GM12878 (cell line): ENCODE measurements around the gene MRPL1. TPM values are rescaled to one million over a fixed set of nuclear protein-coding genes. Genes with fewer than 3 reads are reported as not detected.

Experiments used
- ATAC-seq: fragments of 200-7000 bp; cut with Tn5 transposase; 3 replicates; pipeline ENCODE4 v1.9.1; 2020; ENCODE audit warnings: mild to moderate bottlenecking, moderate library complexity
- BruUV-seq: library from RNA; stranded (reverse); fragments of 400-500 nt; replicated peaks from 2 replicates; lab custom pipeline; 2021; lab: Mats Ljungman, UMichigan
- CTCF ChIA-PET: fragments of 300-600 bp; sonication (Branson Sonifier 250); formaldehyde crosslinking; extraction: SDS; loops from one replicate; lab custom pipeline; 2021; ENCODE audit warnings: inconsistent platforms; lab: Yijun Ruan, JAX
- POLR2A ChIA-PET: fragments of 350-600 bp; formaldehyde crosslinking; extraction: SDS; loops from one replicate; lab custom pipeline; 2021; ENCODE audit warnings: inconsistent platforms; lab: Charles Lee
- RAD21 ChIA-PET: fragments of 300-600 bp; sonication (Branson Sonifier 250); formaldehyde crosslinking; loops from one replicate; lab custom pipeline; 2023; ENCODE audit warnings: antibody characterized with exemption; ENCODE audit not compliant: unreplicated experiment; lab: Charles Lee
- SMC1A ChIA-PET: fragments of 300-600 bp; sonication (Branson Sonifier 250); formaldehyde crosslinking; loops from one replicate; lab custom pipeline; 2023; ENCODE audit not compliant: unreplicated experiment, uncharacterized antibody; lab: Charles Lee
- DNase-seq: peaks from one replicate; pipeline ENCODE4 v3.0.0-alpha.2; 2011; ENCODE audit warnings: low read depth, low spot score
- FAIRE-seq: peaks from 3 replicates; lab custom pipeline; 2011; peaks lifted over from hg19 to GRCh38; lab: Jason Lieb, UNC
- H2AFZ ChIP-seq: 2 replicates; pipeline ENCODE4 v1.6.0; 2011; ENCODE audit warnings: low read depth, low read length, control low read depth; ENCODE audit not compliant: control insufficient read depth
- H3K27ac ChIP-seq: 2 replicates; pipeline ENCODE4 v1.5.1; 2011; ENCODE audit warnings: control low read depth; ENCODE audit not compliant: control insufficient read depth, insufficient read depth
- H3K27me3 ChIP-seq, 2 experiments: replicated peaks in 1 of 2; 2 replicates each; pipeline versions ENCODE4 v1.6.0 to v1.6.1; 2011; ENCODE audit warnings: low read length in 1 of 2; ENCODE audit not compliant: control insufficient read depth in 2 of 2, insufficient read depth in 2 of 2
- H3K36me3 ChIP-seq, 2 experiments: 2 replicates each; pipeline ENCODE4 v1.5.1; 2011; ENCODE audit warnings: low read length in 1 of 2; ENCODE audit not compliant: control insufficient read depth in 2 of 2, insufficient read depth in 2 of 2
- H3K4me1 ChIP-seq: 2 replicates; pipeline ENCODE4 v1.6.1; 2011; ENCODE audit warnings: mild to moderate bottlenecking, low read length, moderate library complexity, mixed read lengths; ENCODE audit not compliant: control insufficient read depth, insufficient read depth
- H3K4me2 ChIP-seq: 2 replicates; pipeline ENCODE4 v1.6.0; 2011; ENCODE audit warnings: control low read depth; ENCODE audit not compliant: control insufficient read depth, insufficient read depth
- H3K4me3 ChIP-seq: fragments of 200-600 bp; sonication (generic); 2 replicates; pipeline ENCODE4 v1.5.1; 2016
- H3K79me2 ChIP-seq: 2 replicates; pipeline ENCODE4 v1.6.0; 2011; ENCODE audit warnings: low read length; ENCODE audit not compliant: control insufficient read depth, insufficient read depth
- H3K9ac ChIP-seq: 2 replicates; pipeline ENCODE4 v1.8.0; 2011; ENCODE audit warnings: low read length, control low read depth, mixed read lengths; ENCODE audit not compliant: control insufficient read depth, insufficient read depth
- H3K9me3 ChIP-seq: replicated peaks from 3 replicates; pipeline ENCODE4 v1.5.1; 2011; ENCODE audit warnings: mild to moderate bottlenecking, low read length; ENCODE audit not compliant: control insufficient read depth, insufficient read depth
- H4K20me1 ChIP-seq: 2 replicates; pipeline ENCODE4 v1.6.0; 2011; ENCODE audit not compliant: control insufficient read depth, insufficient read depth
- CBX5 ChIP-seq: sonication (generic); IDR thresholded peaks from 2 replicates; pipeline ENCODE4 v1.6.1; 2016; ENCODE audit warnings: low read depth, moderate library complexity, mild to moderate bottlenecking, inconsistent platforms
- IKZF2 ChIP-seq, 2 experiments: fragments of 450-650 bp; IDR thresholded peaks; 2 replicates each; pipeline ENCODE4 v1.6.1; 2017; ENCODE audit warnings: mild to moderate bottlenecking in 2 of 2, moderate library complexity in 2 of 2
- RAD21 ChIP-seq: IDR thresholded peaks from 2 replicates; pipeline ENCODE4 v1.6.1; 2011; ENCODE audit warnings: mild to moderate bottlenecking, low read depth, low read length, moderate library complexity; ENCODE audit not compliant: insufficient read depth
- SPI1 ChIP-seq: IDR thresholded peaks from 2 replicates; pipeline ENCODE4 v1.6.1; 2011; ENCODE audit warnings: low read depth, mild to moderate bottlenecking, low read length, moderate library complexity, borderline replicate concordance; ENCODE audit not compliant: insufficient read depth
- TCF7 ChIP-seq: IDR thresholded peaks from 2 replicates; pipeline ENCODE4 v1.6.1; 2014; ENCODE audit warnings: antibody characterized with exemption, borderline replicate concordance
- WGBS: methylation state at CpG from one replicate; pipeline ENCODE4 v1.1.6; 2016; ENCODE audit warnings: low lambda C conversion rate; ENCODE audit not compliant: insufficient replicate concordance, insufficient coverage; ENCODE audit errors: missing lambda C conversion rate; 5-methylcytosine and 5-hydroxymethylcytosine counted together
- in situ Hi-C: fragments of 300-500 bp; cut with MboI; formaldehyde crosslinking; loops from 9 replicates; pipeline ENCODE4 v1.14.3; 2018; ENCODE audit warnings: mixed read lengths
- intact Hi-C: fragments of 100-400 bp; cut with micrococcal nuclease; formaldehyde crosslinking; loops from one replicate; pipeline ENCODE4 v1.14.2; 2022; ENCODE audit not compliant: unreplicated experiment
- polyA plus RNA-seq, 11 experiments: library from polyadenylated mRNA; depleted of rRNA in 4 of 11; unstranded in 6 of 11; stranded (reverse) in 5 of 11; fragments of >200 nt; fragmentation: Nextera tagmentation in 4 of 11; fragmentation: Illumina TruSeq in 1 of 11; extraction: Ambion mirVana in 4 of 11; extraction: Trizol in 1 of 11; gene quantifications; 1 replicate in 1 of 11; 2 replicates in 10 of 11; pipeline versions ENCODE4 v1.2.1 to v1.2.3, GENCODE V29; 2011 to 2016; ENCODE audit warnings: inconsistent platforms in 2 of 11, missing spikeins in 2 of 11, low read depth in 1 of 11
- total RNA-seq, 4 experiments: library from RNA; depleted of rRNA in 3 of 4; stranded (reverse); fragments of >200 nt in 3 of 4; fragmentation: Illumina TruSeq in 1 of 4; extraction: Trizol in 1 of 4; gene quantifications; 2 replicates each; pipeline versions ENCODE4 v1.2.1 to v1.2.3, GENCODE V29; 2013 to 2021
- TF ChIP-seq, protein P1 (sequence below): fragments of 450-650 bp; IDR thresholded peaks from 2 replicates; pipeline ENCODE4 v1.6.1; 2017; ENCODE audit warnings: borderline replicate concordance
- TF ChIP-seq, protein P2 (sequence below), 3 experiments: IDR thresholded peaks in 2 of 3; conservative IDR thresholded peaks in 1 of 3; 2 replicates each; pipeline ENCODE4 v1.5.1; 2011; ENCODE audit warnings: low read depth in 3 of 3, low read length in 3 of 3, mild to moderate bottlenecking in 3 of 3, control low read depth in 2 of 3, moderate library complexity in 2 of 3, inconsistent platforms in 1 of 3, mixed read lengths in 1 of 3; ENCODE audit not compliant: control insufficient read depth in 2 of 3, insufficient read depth in 1 of 3; ENCODE audit errors: extremely low read depth in 1 of 3
- TF ChIP-seq, protein P3 (sequence below): fragments of 450-650 bp; IDR thresholded peaks from 2 replicates; pipeline ENCODE4 v1.6.1; 2016; ENCODE audit warnings: mild to moderate bottlenecking
- TF ChIP-seq, protein P4 (sequence below): IDR thresholded peaks from 2 replicates; pipeline ENCODE4 v1.6.1; 2012; ENCODE audit warnings: improper control_type of control experiment, low read depth, low read length; ENCODE audit not compliant: insufficient replicate concordance

Gene MRPL1
- total and polyA plus RNA-seq, 10 of the 15 experiments (the other 5 are each of a cell fraction or from before 2014, with no cell fraction given) = 20.2 to 35.7 (median 28.2) TPM

DNA sequence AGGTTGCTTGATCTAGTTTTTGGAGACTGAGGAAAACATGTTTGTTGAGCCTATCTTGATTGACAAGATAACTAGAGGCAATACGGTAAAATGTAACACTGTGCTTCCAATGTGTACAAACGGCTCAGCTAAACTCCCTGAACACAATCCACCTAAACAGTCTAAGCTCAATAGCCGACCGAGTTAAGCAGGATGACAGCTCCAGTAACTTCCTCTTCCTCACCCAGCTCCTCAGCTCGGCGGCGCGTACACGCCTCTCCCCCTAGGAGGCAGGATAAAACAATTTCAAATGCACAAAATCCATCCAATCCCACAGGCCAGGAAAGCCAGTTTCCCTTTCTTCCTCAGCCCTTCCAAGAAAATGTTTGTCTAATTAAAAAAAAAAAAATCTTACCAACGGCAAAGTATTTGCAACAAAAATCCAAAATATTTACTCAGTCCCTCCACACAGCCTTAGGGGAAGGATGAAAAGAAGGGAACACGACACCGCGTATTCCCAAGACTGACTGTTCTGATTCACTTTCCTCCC, 44.5 kb upstream of the MRPL1 start:
- no peaks in the 10 kb centered on the region for H3K9me3 ChIP-seq
- BruUV-seq = TSS peak; percentile 66
- ChIA-PET CTCF (interaction anchor here (0.6 to 1.6 kb wide), 4 partner anchors 33 to 241 kb away, joined by 3 to 8 read pairs (median 4); partner anchors contain the start of gene MRPL1), SMC1A (interaction anchor here (0.9 to 1.7 kb wide), 5 partner anchors 9 to 73 kb away, joined by 3 to 7 read pairs (median 3); partner anchors contain the start of gene MRPL1), RAD21 (interaction anchor here (0.6 to 1.4 kb wide), 4 partner anchors 31 to 1121 kb away, joined by 3 to 13 read pairs (median 4); partner anchors contain the start of genes MRPL1 and PAQR3), POLR2A (no interaction called here)
- ATAC-seq (peak; percentile 47), DNase-seq (no peak), FAIRE-seq (peak; percentile 98)
- H3K27ac ChIP-seq = peak overlapping the region; percentile 69
- no peaks in the 10 kb centered on the region for H3K27me3 ChIP-seq
- 1% methylated on average over 13 of the region's 13 CpGs for WGBS
- peaks cover 32% of the 10 kb centered on the region for H3K79me2 ChIP-seq
- H2AFZ ChIP-seq = peak overlapping the region; percentile 92
- intact Hi-C loops (no loop called here), in situ Hi-C loops (no loop called here)
- H4K20me1 ChIP-seq = no peaks in the 10 kb centered on the region
- peak overlapping the region; percentile 92 for H3K4me3 ChIP-seq
- H3K36me3 ChIP-seq = no peaks in the 10 kb centered on the region
- peaks cover 3% of the 10 kb centered on the region; the same call in 1 of the 2 replicates for H3K4me1 ChIP-seq
- H3K9ac ChIP-seq = peak overlapping the region; percentile 81
- H3K4me2 ChIP-seq = peak overlapping the region; percentile 77
- TF ChIP-seq, protein P1, sequence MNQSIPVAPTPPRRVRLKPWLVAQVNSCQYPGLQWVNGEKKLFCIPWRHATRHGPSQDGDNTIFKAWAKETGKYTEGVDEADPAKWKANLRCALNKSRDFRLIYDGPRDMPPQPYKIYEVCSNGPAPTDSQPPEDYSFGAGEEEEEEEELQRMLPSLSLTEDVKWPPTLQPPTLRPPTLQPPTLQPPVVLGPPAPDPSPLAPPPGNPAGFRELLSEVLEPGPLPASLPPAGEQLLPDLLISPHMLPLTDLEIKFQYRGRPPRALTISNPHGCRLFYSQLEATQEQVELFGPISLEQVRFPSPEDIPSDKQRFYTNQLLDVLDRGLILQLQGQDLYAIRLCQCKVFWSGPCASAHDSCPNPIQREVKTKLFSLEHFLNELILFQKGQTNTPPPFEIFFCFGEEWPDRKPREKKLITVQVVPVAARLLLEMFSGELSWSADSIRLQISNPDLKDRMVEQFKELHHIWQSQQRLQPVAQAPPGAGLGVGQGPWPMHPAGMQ = no peak
- TF ChIP-seq, protein P2, sequence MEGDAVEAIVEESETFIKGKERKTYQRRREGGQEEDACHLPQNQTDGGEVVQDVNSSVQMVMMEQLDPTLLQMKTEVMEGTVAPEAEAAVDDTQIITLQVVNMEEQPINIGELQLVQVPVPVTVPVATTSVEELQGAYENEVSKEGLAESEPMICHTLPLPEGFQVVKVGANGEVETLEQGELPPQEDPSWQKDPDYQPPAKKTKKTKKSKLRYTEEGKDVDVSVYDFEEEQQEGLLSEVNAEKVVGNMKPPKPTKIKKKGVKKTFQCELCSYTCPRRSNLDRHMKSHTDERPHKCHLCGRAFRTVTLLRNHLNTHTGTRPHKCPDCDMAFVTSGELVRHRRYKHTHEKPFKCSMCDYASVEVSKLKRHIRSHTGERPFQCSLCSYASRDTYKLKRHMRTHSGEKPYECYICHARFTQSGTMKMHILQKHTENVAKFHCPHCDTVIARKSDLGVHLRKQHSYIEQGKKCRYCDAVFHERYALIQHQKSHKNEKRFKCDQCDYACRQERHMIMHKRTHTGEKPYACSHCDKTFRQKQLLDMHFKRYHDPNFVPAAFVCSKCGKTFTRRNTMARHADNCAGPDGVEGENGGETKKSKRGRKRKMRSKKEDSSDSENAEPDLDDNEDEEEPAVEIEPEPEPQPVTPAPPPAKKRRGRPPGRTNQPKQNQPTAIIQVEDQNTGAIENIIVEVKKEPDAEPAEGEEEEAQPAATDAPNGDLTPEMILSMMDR (IDR thresholded peaks at IDR 0.05 in 2 of 3, conservative IDR thresholded peaks at IDR 0.05 in 1 of 3; ENCODE audit: control insufficient read depth in 2 of 3, extremely low read depth in 1 of 3, insufficient read depth in 1 of 3, low read depth in 3 of 3, low read length in 3 of 3) = peak; percentile 36 to 41 (median 37); a peak in 4 of 6 replicates
- peak in 1 of 2 experiments; percentile 47; a peak in 3 of 4 replicates for TF ChIP-seq IKZF2 (IDR thresholded peaks at IDR 0.05)
- TF ChIP-seq TCF7 = no peak
- TF ChIP-seq, protein P3, sequence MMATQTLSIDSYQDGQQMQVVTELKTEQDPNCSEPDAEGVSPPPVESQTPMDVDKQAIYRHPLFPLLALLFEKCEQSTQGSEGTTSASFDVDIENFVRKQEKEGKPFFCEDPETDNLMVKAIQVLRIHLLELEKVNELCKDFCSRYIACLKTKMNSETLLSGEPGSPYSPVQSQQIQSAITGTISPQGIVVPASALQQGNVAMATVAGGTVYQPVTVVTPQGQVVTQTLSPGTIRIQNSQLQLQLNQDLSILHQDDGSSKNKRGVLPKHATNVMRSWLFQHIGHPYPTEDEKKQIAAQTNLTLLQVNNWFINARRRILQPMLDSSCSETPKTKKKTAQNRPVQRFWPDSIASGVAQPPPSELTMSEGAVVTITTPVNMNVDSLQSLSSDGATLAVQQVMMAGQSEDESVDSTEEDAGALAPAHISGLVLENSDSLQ = peak; percentile 28; the same call in 1 of the 2 replicates
- TF ChIP-seq, protein P4, sequence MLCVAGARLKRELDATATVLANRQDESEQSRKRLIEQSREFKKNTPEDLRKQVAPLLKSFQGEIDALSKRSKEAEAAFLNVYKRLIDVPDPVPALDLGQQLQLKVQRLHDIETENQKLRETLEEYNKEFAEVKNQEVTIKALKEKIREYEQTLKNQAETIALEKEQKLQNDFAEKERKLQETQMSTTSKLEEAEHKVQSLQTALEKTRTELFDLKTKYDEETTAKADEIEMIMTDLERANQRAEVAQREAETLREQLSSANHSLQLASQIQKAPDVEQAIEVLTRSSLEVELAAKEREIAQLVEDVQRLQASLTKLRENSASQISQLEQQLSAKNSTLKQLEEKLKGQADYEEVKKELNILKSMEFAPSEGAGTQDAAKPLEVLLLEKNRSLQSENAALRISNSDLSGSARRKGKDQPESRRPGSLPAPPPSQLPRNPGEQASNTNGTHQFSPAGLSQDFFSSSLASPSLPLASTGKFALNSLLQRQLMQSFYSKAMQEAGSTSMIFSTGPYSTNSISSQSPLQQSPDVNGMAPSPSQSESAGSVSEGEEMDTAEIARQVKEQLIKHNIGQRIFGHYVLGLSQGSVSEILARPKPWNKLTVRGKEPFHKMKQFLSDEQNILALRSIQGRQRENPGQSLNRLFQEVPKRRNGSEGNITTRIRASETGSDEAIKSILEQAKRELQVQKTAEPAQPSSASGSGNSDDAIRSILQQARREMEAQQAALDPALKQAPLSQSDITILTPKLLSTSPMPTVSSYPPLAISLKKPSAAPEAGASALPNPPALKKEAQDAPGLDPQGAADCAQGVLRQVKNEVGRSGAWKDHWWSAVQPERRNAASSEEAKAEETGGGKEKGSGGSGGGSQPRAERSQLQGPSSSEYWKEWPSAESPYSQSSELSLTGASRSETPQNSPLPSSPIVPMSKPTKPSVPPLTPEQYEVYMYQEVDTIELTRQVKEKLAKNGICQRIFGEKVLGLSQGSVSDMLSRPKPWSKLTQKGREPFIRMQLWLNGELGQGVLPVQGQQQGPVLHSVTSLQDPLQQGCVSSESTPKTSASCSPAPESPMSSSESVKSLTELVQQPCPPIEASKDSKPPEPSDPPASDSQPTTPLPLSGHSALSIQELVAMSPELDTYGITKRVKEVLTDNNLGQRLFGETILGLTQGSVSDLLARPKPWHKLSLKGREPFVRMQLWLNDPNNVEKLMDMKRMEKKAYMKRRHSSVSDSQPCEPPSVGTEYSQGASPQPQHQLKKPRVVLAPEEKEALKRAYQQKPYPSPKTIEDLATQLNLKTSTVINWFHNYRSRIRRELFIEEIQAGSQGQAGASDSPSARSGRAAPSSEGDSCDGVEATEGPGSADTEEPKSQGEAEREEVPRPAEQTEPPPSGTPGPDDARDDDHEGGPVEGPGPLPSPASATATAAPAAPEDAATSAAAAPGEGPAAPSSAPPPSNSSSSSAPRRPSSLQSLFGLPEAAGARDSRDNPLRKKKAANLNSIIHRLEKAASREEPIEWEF = no peak
- TF ChIP-seq CBX5 = 0 out of 2 replicates have a peak, but pooled peaks have one; percentile 7
- TF ChIP-seq SPI1 = peak; percentile 16; the same call in 1 of the 2 replicates
- TF ChIP-seq RAD21 = peak; percentile 11; the same call in 1 of the 2 replicates
